HG02678 (cell line): ENCODE data around the gene RAB40B.

Experiments used
- ATAC-seq: cut with Tn5 transposase; IDR thresholded peaks from one replicate; pipeline ENCODE4 v1.9.1; 2021; ENCODE audit warnings: mild to moderate bottlenecking, moderate library complexity; ENCODE audit not compliant: unreplicated experiment

RAB40B gene

GRCh38 chr17:82623707-82624106 is 74.8 kb downstream of the RAB40B start:
- no peak for ATAC-seq

- no peak for ATAC-seq
These were observed 78.9 kb downstream of the RAB40B start for GRCh38 chr17:82619641-82620040.

DNA sequence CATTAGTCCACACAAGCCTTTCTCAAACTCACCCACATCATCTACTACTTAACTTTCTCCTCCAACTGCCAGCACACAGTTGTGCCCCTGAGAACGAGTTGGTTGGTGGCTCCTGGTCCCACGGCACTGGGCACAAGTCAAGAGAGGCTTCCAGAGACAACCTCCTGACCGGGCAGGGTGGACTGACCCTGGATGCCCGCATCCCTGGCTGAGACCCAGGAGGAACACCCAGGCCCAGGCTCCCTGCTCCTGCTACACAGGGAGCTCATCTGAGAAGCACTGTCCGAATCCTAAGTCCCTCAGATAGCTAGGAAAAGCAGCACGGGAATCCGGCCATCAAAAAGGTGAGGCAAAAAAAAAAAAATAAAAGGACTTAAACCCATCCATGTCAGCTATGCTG is 79.3 kb downstream of the RAB40B start:
- no peak for ATAC-seq

- ATAC-seq, result no peak
These were observed 82.3 kb downstream of the RAB40B start for GRCh38 chr17:82616021-82616711.

DNA sequence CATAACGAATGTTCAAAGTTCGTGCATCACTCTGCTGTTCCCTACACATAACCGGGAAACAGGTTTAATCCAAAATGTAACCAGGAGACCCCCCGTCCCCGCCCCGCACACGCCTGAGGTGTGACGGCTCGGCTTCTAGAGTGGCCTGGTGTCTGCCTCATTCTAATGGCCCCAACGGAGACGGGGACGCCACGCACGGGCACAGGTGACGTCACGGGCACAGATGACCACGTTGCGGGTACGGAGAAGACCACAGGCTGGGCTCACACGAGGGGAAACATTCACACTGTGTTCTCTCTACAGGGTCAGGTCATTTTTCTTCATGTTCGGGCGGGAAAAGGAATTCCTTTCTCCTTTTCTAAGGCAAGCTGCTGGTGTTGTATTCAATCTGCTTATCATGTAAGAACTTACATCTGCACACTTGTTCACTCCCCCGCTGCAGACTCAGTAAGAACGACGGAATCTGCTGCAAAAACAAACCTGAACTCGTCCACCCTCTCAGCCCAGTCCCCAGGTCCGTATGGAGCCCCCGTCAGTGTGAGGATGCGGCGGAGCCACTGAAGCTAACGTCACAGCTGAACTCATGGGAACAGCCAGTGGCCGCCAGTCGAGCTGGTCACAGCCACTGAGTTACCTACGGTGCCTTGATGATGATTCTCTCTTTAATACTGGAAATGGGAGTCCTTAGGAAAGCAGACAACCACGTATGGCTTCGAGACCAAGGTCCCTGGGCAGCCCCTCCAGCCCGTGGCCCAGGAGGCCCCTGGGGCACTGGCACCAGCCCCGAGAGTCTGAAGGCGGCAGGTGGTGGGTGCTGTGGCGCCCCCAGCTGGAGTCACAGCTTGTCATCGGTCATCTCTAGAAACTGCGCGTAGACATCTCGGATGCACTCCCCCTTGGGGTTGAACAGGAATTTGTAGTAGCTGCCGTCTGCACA is 83.1 kb downstream of the RAB40B start:
- no peak for ATAC-seq

DNA sequence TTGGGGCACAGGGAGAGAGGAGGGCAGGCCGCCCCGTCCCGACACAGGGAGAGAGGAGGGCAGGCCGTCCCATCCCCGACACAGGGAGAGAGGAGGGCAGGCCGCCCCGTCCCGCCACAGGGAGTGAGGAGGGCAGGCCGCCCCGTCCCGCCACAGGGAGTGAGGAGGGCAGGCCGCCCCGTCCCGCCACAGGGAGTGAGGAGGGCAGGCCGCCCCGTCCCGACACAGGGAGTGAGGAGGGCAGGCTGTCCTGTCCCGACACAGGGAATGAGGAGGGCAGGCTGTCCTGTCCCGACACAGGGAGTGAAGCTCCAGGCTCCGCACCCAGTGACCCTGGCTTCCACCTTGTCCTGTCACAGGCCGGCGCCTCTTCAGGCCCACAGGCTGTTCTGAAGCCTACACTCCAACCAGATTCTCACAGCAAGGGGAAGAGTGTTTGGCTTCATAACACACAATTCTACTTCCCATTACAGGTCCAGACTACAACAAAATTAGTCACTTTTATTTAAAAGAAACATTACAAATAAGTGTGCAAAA is 84.3 kb downstream of the RAB40B start:
- ATAC-seq, result no peak

DNA sequence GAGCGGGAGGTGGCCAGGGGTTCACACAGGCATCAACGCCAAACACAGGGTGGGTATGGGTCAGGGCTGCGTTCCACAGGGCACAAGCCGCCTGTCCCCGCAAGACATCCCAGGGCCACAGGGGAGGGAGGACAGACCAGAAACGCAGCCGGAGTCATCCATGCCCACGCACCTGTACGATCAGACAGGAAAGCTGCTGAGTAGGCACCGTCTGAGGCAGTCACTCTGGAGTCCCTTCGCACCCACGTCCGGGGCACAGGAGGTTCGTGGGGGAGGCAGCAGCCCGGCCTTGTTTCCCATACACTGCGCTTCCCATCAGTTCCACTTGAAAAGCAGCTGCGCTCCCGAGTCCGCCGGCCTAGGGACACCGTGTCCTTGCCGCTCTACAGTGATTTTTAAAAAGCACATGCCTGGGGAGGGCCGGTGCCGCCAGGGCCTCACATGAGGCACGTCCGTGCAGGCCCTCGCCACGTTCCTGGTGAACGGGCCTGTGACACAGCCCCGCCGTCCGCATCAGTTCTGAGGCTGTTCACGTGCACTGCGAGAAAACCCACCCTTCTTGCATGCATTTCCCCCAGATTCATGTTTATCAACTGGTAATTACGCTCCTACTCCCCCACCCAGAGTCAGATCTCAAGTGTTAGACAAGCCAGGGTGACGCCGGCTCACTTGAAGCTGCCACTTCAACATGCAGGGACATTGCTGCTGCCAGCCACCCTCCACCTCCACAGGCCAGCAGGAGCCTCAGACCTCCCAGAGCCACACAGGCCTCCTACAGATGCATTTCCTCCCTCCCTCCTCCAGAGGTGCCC is 85.0 kb downstream of the RAB40B start:
- no peak for ATAC-seq

- ATAC-seq, result no peak
These were observed 87.1 kb downstream of the RAB40B start for GRCh38 chr17:82611140-82612058.

DNA sequence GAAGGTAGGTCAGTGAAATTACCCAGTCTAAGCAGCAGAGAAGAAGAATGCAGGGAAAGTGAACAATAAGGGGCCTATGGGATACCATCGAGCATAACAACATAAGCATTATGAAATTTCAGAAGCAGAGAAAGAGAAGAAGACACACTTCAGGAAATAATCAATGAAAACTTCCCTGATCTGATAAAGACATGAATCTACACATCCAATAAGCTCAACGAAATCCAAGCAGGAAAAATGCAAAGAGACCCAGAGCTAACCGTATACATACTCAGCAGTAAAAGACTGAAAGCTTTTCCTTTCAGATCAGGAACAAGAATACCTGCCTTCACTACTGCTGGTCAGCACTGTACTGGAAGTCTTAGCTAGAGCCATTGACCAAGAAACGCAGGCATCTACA is 88.8 kb downstream of the RAB40B start:
- ATAC-seq, result no peak

- ATAC-seq, result no peak
These were observed 89.7 kb downstream of the RAB40B start for GRCh38 chr17:82608816-82609215.

DNA sequence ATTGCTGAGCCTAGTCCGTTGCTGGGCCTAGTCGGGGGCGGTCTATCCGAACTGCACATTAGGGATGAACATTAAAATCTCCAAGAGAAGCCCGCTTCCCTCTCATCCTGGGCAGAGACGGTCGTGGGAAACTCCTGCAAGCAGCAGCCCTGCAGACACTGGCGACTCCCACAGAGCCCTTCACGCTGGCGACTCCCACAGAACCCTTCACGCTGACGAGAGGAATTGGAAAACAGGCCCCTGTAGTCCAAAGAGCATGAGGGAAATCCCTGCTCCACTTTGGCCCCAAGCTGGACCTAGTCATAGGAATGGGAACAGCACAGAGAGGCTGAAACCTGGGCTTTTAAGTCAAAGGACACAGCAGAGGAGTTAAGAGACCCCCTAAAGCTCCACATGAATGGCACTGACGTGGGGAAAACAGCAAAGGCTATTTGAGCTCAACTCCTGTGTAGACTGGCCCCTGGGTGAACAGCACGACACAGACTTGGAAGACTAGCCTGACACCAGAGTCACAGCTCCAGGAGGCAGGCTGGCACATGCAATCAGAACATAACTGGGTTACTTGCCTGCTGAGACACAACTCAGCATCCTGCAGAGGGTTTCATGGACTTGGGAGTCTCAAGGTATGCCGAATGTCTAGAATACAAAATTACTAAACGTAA is 92.4 kb downstream of the RAB40B start:
- no peak for ATAC-seq
